K562 (cell line): ENCODE data around the gene CD44. TPM values are rescaled to one million over a fixed set of nuclear protein-coding genes. Genes with fewer than 3 reads are reported as not detected.

Source experiments
- ATAC-seq: fragments of 200-7000 bp; cut with Tn5 transposase; 3 replicates; pipeline ENCODE4 v1.9.1; 2020; ENCODE audit warnings: moderate library complexity
- BruUV-seq: library from RNA; stranded (reverse); fragments of 400-500 nt; replicated peaks from 2 replicates; lab custom pipeline; 2021; lab: Mats Ljungman, UMichigan
- CTCF ChIA-PET: fragments of 300-600 bp; formaldehyde crosslinking; extraction: SDS; loops from one replicate; lab custom pipeline; 2021; ENCODE audit warnings: low intra/inter-chr PET ratio; lab: Yijun Ruan, JAX
- POLR2A ChIA-PET: fragments of 300-600, 350-650 bp; sonication (Branson Sonifier 250); formaldehyde crosslinking; extraction: SDS; loops from one replicate; lab custom pipeline; 2021; ENCODE audit warnings: antibody characterized with exemption, inconsistent platforms; lab: Yijun Ruan, JAX
- DNase-seq, 4 experiments: peaks; one replicate each; pipeline versions ENCODE4 v3.0.0 to v3.0.0-alpha.2; 2011 to 2018; ENCODE audit warnings: low spot score in 3 of 4, mixed read lengths in 3 of 4; ENCODE audit errors: extremely low read depth in 1 of 4
- FAIRE-seq: peaks from 2 replicates; lab custom pipeline; 2011; peaks lifted over from hg19 to GRCh38; lab: Jason Lieb, UNC
- H2AFZ ChIP-seq: 2 replicates; pipeline ENCODE4 v1.6.0; 2011; ENCODE audit warnings: low read depth, low read length, control low read depth, inconsistent platforms
- H3K27ac ChIP-seq: fragments of 200-600 bp; 3 replicates; pipeline ENCODE4 v1.8.0; 2011; ENCODE audit warnings: low read depth, mild to moderate bottlenecking, control low read depth, inconsistent platforms, low read length, moderate library complexity, mixed read lengths; ENCODE audit errors: extremely low read depth
- H3K27me3 ChIP-seq, 2 experiments: fragments of 300-600 bp in 1 of 2; 2 replicates in 1 of 2; 3 replicates in 1 of 2; pipeline versions ENCODE4 v1.6.0 to v1.8.0; 2011; ENCODE audit warnings: inconsistent platforms in 2 of 2, low read length in 2 of 2, mild to moderate bottlenecking in 1 of 2, mixed read lengths in 1 of 2, moderate library complexity in 1 of 2; ENCODE audit not compliant: control insufficient read depth in 2 of 2, insufficient read depth in 2 of 2
- H3K36me3 ChIP-seq: fragments of 300-600 bp; 3 replicates; pipeline ENCODE4 v1.8.0; 2011; ENCODE audit warnings: mild to moderate bottlenecking, low read length, inconsistent platforms; ENCODE audit not compliant: control insufficient read depth, insufficient read depth
- H3K4me1 ChIP-seq, 2 experiments: fragments of 200-600 bp in 1 of 2; replicated peaks in 1 of 2; 2 replicates in 1 of 2; 3 replicates in 1 of 2; pipeline versions ENCODE4 v1.5.1 to v1.8.0; 2011; ENCODE audit warnings: inconsistent platforms in 2 of 2, low read length in 2 of 2, mild to moderate bottlenecking in 1 of 2, mixed read lengths in 1 of 2, moderate library complexity in 1 of 2; ENCODE audit not compliant: control insufficient read depth in 2 of 2, insufficient read depth in 2 of 2
- H3K4me2 ChIP-seq: 2 replicates; pipeline ENCODE4 v1.6.1; 2011; ENCODE audit warnings: low read length, control low read depth, inconsistent platforms, mixed read lengths; ENCODE audit not compliant: insufficient read depth
- H3K4me3 ChIP-seq: fragments of 200-600 bp; sonication (generic), shearing (Covaris generic); 2 replicates; pipeline ENCODE4 v1.5.1; 2016; ENCODE audit warnings: control low read depth, inconsistent platforms
- H3K79me2 ChIP-seq: fragments of 200-600 bp; 3 replicates; pipeline ENCODE4 v1.8.0; 2011; ENCODE audit warnings: low read length, inconsistent platforms; ENCODE audit not compliant: control insufficient read depth, insufficient read depth
- H3K9ac ChIP-seq, 2 experiments: 2 replicates each; pipeline versions ENCODE4 v1.6.0 to v1.6.1; 2011; ENCODE audit warnings: low read depth in 2 of 2, low read length in 2 of 2, control low read depth in 1 of 2, inconsistent platforms in 1 of 2, mild to moderate bottlenecking in 1 of 2, mixed read lengths in 1 of 2; ENCODE audit not compliant: insufficient read depth in 1 of 2
- H3K9me1 ChIP-seq: one replicate; pipeline ENCODE4 v1.6.0; 2011; ENCODE audit warnings: inconsistent platforms, mild to moderate bottlenecking, low read length, moderate library complexity; ENCODE audit not compliant: control insufficient read depth, insufficient read depth
- H3K9me3 ChIP-seq: replicated peaks from 2 replicates; pipeline ENCODE4 v1.5.1; 2011; ENCODE audit warnings: low read depth, low read length, inconsistent platforms; ENCODE audit not compliant: control insufficient read depth, insufficient read depth
- H4K20me1 ChIP-seq: replicated peaks from 2 replicates; pipeline ENCODE4 v1.6.1; 2011; ENCODE audit warnings: low read length, inconsistent platforms, mixed read lengths; ENCODE audit not compliant: control insufficient read depth, insufficient read depth
- CREB3L1 ChIP-seq: fragments of 450-650 bp; IDR thresholded peaks from 2 replicates; pipeline ENCODE4 v1.6.1; 2014; ENCODE audit warnings: low read depth, mild to moderate bottlenecking, moderate library complexity, borderline replicate concordance
- ELF4 ChIP-seq: fragments of 450-650 bp; formaldehyde crosslinking; IDR thresholded peaks from 2 replicates; pipeline ENCODE4 v1.4.0; 2022; ENCODE audit warnings: missing genetic modification characterization
- FOXP1 ChIP-seq: sonication (generic); formaldehyde crosslinking; IDR thresholded peaks from 2 replicates; pipeline ENCODE4 v1.8.0; 2022; ENCODE audit warnings: mild to moderate bottlenecking, missing genetic modification reagents
- PCBP2 ChIP-seq: fragments of 200-400 bp; formaldehyde crosslinking; IDR thresholded peaks from 2 replicates; pipeline ENCODE4 v1.6.1; 2018; ENCODE audit warnings: low read length, low read depth, mild to moderate bottlenecking, moderate library complexity; ENCODE audit not compliant: poor library complexity, severe bottlenecking
- SMAD4 ChIP-seq: fragments of 250-450 bp; sonication (Bioruptor Pico); conservative IDR thresholded peaks from 2 replicates; pipeline ENCODE4 v1.8.0; 2021; ENCODE audit warnings: inconsistent platforms, mild to moderate bottlenecking, moderate library complexity
- STAG1 ChIP-seq: sonication (generic); formaldehyde crosslinking; IDR thresholded peaks from 2 replicates; pipeline ENCODE4 v1.5.0; 2020; ENCODE audit warnings: missing genetic modification reagents, borderline replicate concordance
- ZNF3 ChIP-seq: fragments of 250-450 bp; sonication (Bioruptor Pico); IDR thresholded peaks from 2 replicates; pipeline ENCODE4 v1.5.0; 2021; ENCODE audit warnings: mild to moderate bottlenecking, moderate library complexity
- WGBS: fragments of 100-300 bp; shearing (Covaris generic); methylation state at CpG from one replicate; pipeline ENCODE4 v1.1.6; 2016; ENCODE audit warnings: low coverage, mixed read lengths; ENCODE audit not compliant: insufficient coverage; ENCODE audit errors: missing lambda C conversion rate; 5-methylcytosine and 5-hydroxymethylcytosine counted together
- in situ Hi-C: fragments of 300-500 bp; cut with MboI; formaldehyde crosslinking; loops from 4 replicates; pipeline ENCODE4 v1.15.0; 2018; ENCODE audit warnings: inconsistent platforms, mixed read lengths
- intact Hi-C: fragments of 100-400 bp; cut with micrococcal nuclease; formaldehyde crosslinking; loops from 2 replicates; pipeline ENCODE4 v1.14.2; 2022
- polyA plus RNA-seq, 8 experiments: library from polyadenylated mRNA; depleted of rRNA in 4 of 8; stranded (reverse) in 5 of 8; unstranded in 3 of 8; fragments of >200 nt; fragmentation: Nextera tagmentation in 2 of 8; fragmentation: Illumina TruSeq in 1 of 8; extraction: Ambion mirVana in 2 of 8; extraction: Trizol in 1 of 8; gene quantifications; 2 replicates each; pipeline versions ENCODE4 v1.2.1 to v1.2.3, GENCODE V29; 2011 to 2014; ENCODE audit warnings: inconsistent platforms in 1 of 8, missing spikeins in 1 of 8
- total RNA-seq, 7 experiments: library from RNA; depleted of rRNA in 6 of 7; stranded (reverse); fragments of >200 nt in 6 of 7; fragmentation: Illumina TruSeq in 2 of 7; extraction: Trizol in 2 of 7; gene quantifications; 2 replicates each; pipeline versions ENCODE4 v1.2.1 to v1.2.3, GENCODE V29; 2011 to 2021; ENCODE audit warnings: low replicate concordance in 1 of 7

Gene CD44
- total and polyA plus RNA-seq, 9 of the 15 experiments (the other 6 are each of a cell fraction or from before 2014, with no cell fraction given) = 1.2 to 13.9 (median 3.0) TPM

- Histone ChIP-seq H3K27ac (no peak overlapping the region), H3K27me3 (peaks cover 0 to 2% of the 10 kb centered on the region in 2 experiments; a peak in 2 of 5 replicates), H3K36me3 (no peaks in the 10 kb centered on the region), H4K20me1 (no peaks in the 10 kb centered on the region), H3K9ac (no peak overlapping the region), H3K4me1 (no peaks in the 10 kb centered on the region), H3K9me1 (no peaks in the 10 kb centered on the region), H2AFZ (no peak overlapping the region), H3K4me2 (no peak overlapping the region), H3K79me2 (no peaks in the 10 kb centered on the region), H3K4me3 (no peak overlapping the region), H3K9me3 (no peaks in the 10 kb centered on the region)
- FAIRE-seq = no peak
- in situ Hi-C loops (no loop called here), intact Hi-C loops (no loop called here)
- POLR2A ChIA-PET = no interaction called here
- ATAC-seq = no peak
- CTCF ChIA-PET = no interaction called here
- 0% methylated on average over 4 of the region's 4 CpGs for WGBS
- no TSS peak for BruUV-seq
- no peak for TF ChIP-seq PCBP2
- TF ChIP-seq ELF4 (CRISPR knock-in tag) = no peak
- TF ChIP-seq SMAD4 (CRISPR knock-in tag) = no peak
- no peak for TF ChIP-seq STAG1 (CRISPR knock-in tag)
- TF ChIP-seq FOXP1 = no peak
- TF ChIP-seq ZNF3 (CRISPR knock-in tag) = no peak
- no peak for TF ChIP-seq CREB3L1
- DNase-seq = no peak
Observed at GRCh38 chr11:35208795-35209194, 69.8 kb downstream of the CD44 start.
